COR-L47 (cell line): ENCODE data around the gene PTPRF.

ENCODE experiments used
- DNase-seq: peaks from one replicate; lab custom pipeline; 2025; lab: John Stamatoyannopoulos, UW

PTPRF gene

GRCh38 chr1:43513471-43514173 is 17.1 kb upstream of the PTPRF start:
- no peak for DNase-seq

GRCh38 chr1:43518935-43519686 is 11.6 kb upstream of the PTPRF start:
- DNase-seq: no peak

GRCh38 chr1:43520100-43520778 is 10.4 kb upstream of the PTPRF start:
- DNase-seq: no peak

GRCh38 chr1:43521078-43521477 is 9.6 kb upstream of the PTPRF start:
- no peak for DNase-seq

- no peak for DNase-seq
Measured at GRCh38 chr1:43521756-43522155, 8.9 kb upstream of the PTPRF start.

- no peak for DNase-seq
Measured at GRCh38 chr1:43522431-43522775, 8.3 kb upstream of the PTPRF start.

- no peak for DNase-seq
Measured at GRCh38 chr1:43522776-43523480, 7.8 kb upstream of the PTPRF start.

GRCh38 chr1:43524804-43525203 is 5.9 kb upstream of the PTPRF start:
- DNase-seq: no peak

GRCh38 chr1:43526002-43526401 is 4.7 kb upstream of the PTPRF start:
- DNase-seq: no peak

GRCh38 chr1:43527111-43527878 is 3.4 kb upstream of the PTPRF start:
- DNase-seq: no peak

- peak; percentile 73 for DNase-seq
Measured at GRCh38 chr1:43529206-43529731, 1.4 kb upstream of the PTPRF start.

- peak; percentile 40 for DNase-seq
Measured at GRCh38 chr1:43531107-43531905, 623 bp downstream of the PTPRF start.

- DNase-seq: no peak
Measured at GRCh38 chr1:43531906-43532584, 1.4 kb downstream of the PTPRF start.

GRCh38 chr1:43532716-43533115 is 2.0 kb downstream of the PTPRF start:
- no peak for DNase-seq

- no peak for DNase-seq
Measured at GRCh38 chr1:43533584-43533983, 2.9 kb downstream of the PTPRF start.

- DNase-seq: no peak
Measured at GRCh38 chr1:43534256-43534655, 3.6 kb downstream of the PTPRF start.

- DNase-seq: no peak
Measured at GRCh38 chr1:43536196-43536863, 5.6 kb downstream of the PTPRF start.

GRCh38 chr1:43536864-43537358 is 6.2 kb downstream of the PTPRF start:
- DNase-seq: no peak

GRCh38 chr1:43537423-43538142 is 6.9 kb downstream of the PTPRF start:
- DNase-seq: no peak
